Measurements from ENCODE around the gene MEIS3. TPM values are rescaled to one million over a fixed set of nuclear protein-coding genes. Genes with fewer than 3 reads are reported as not detected.
A peak's percentile ranks its signal among the peaks of the same experiment; 100 is the strongest.
"Not testable (repeated sequence)": the region's sequence is repeated elsewhere in the genome, so short reads cannot be mapped to it uniquely, and the experiment has no call there.

MEIS3 gene
- total RNA-seq, 1 donor: under 0.01 TPM

- DNase-seq (ENCODE audit: low read depth in 2 of 3, low spot score in 2 of 3): no peak
These were observed 1.3 kb downstream of the MEIS3 start for GRCh38 chr19:47417746-47418691.

GRCh38 chr19:47417107-47417745 lies 2.1 kb downstream of the MEIS3 start:
- DNase-seq (ENCODE audit: low read depth in 2 of 3, low spot score in 2 of 3): no peak

GRCh38 chr19:47416643-47416985 lies 2.7 kb downstream of the MEIS3 start:
- no peak for DNase-seq (ENCODE audit: low read depth in 2 of 3, low spot score in 2 of 3)

DNA sequence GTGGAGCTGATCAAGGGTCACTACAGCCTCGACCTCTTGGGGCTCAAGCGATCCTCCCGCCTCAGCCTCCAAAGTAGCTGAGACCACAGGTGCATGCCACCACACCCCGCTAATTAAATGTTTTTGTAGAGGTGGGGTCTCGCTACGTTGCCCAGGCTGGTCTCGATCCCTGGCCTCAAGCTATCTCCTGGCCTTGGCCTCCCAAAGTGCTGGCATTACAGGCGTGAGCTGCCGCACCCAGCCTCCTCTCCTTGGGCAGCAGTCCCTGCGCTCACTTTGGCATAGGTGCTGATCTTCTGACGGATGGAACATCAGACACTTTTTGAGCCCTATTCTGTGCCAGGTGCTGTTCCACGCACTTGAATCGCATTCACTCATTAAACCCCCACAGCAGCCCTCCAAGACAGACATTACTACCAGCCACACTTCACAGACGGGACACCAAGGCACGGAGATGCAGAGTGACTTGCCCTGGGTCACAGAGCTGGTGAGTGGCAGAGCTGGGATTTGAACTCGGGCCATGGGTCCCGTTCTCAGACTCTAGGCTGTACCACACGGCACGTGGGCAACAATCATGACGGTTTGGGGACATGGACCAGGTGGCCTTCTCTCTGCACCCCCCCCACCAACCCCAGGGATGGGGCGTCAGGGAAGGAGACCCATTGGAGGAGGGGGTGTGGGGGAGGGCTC lies 3.2 kb downstream of the MEIS3 start:
- DNase-seq (ENCODE audit: low read depth in 2 of 3, low spot score in 2 of 3): no peak

DNA sequence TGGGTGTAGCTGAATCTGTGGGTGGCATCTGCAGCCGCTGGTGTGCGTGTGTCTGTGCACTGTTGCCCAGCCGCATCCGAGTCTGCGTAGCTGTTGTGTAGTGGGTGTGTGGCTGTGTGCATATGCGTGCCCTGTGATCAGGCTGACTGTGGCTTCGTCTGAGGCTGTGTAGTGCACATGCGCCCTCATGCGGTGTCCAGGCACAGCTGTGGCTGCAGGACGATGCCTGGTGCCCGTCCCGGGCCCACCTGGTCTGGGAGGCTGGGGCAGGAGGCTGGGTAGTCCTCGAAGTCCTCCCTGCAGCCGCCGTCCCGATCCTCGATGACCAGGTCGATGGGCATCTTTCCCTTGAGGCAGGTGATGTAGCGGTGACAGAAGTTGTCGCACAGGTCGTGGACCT lies 4.9 kb downstream of the MEIS3 start:
- no peak for DNase-seq (ENCODE audit: low read depth in 2 of 3, low spot score in 2 of 3)

DNA sequence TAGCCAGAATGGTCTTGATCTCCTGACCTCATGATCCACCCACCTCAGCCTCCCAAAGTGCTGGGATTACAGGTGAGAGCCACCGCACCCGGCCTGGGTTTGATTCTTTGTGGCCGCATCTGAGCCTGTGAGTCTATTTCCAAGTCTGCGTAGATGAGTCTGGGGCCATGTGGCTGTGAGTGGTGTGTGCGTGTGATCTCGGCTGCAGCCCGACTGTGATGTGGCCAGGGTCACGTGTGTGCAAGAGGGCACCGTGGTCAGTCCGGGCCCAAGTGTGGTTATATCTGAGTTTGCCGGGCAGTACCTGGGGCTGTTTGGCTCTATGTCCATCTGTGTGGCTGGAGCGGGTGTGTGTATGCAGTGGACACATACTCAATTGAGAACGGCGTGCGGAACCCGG lies 5.4 kb downstream of the MEIS3 start:
- no peak for DNase-seq (ENCODE audit: low read depth in 2 of 3, low spot score in 2 of 3)

- not testable (repeated sequence) for DNase-seq (ENCODE audit: low read depth in 2 of 3, low spot score in 2 of 3)
These were observed 7.6 kb downstream of the MEIS3 start for GRCh38 chr19:47411696-47412095.

DNA sequence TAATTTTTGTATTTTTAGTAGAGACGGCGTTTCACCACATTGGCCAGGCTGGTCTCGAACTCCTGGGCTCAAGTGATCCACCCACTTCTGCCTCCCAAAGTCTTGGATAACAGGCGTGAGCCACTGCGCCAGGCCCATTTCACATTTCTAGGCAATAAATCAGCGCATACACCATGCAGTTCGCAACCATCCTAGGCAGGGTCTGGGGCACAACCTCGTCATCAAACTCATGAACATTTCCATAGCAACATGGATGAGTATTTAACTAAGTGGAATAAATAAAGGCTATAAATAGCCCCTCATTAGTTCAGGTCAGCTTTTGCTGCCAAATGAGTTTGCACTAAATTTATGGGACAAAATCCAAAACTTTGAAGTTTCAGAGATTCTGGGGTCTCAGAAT lies 8.2 kb downstream of the MEIS3 start:
- no peak for DNase-seq (ENCODE audit: low read depth in 2 of 3, low spot score in 2 of 3)

DNA sequence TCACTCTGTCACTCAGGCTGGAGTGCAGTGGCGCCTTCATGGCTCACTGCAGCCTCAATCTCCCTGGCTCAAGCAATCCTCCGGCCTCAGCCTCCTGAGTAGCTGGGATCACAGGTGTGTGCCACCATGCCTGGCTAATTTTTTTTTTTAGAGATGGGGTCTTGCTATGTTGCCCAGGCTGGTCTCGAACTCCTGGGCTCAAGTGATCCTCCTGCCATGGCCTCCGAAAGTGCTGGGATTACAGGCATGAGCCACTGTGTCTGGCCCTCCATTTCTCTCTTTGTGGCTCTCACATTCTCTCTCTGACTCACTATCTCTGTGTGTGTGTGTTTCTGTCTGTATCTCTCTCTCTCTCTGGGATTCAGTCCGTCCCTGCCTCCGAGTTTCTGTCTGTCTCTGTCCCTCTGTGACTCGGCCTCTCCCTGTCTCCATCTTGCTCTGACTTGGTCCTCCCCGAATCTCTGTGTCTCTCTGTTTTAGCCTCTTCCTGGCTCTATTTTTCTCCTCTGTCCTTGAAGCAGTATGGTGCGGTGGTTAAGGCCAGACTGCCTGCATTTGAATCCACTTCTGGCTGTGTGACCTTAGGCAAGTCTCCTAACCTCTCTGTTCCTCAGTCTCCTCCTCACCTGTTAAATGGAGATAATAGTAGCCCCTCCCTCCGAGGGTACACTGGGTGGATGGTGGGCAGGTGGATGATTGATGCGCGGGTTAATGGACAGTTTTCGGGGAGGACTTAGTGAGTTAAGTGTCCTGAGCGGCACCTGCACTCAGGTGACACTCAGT lies 11.0 kb downstream of the MEIS3 start:
- DNase-seq (ENCODE audit: low read depth in 2 of 3, low spot score in 2 of 3): no peak

- DNase-seq (ENCODE audit: low read depth in 2 of 3, low spot score in 2 of 3): no peak
These were observed 11.9 kb downstream of the MEIS3 start for GRCh38 chr19:47407417-47407774.

- DNase-seq (ENCODE audit: low read depth in 2 of 3, low spot score in 2 of 3): peak in 1 of 3 donors; percentile 55
These were observed 12.5 kb downstream of the MEIS3 start for GRCh38 chr19:47406711-47407416.

DNA sequence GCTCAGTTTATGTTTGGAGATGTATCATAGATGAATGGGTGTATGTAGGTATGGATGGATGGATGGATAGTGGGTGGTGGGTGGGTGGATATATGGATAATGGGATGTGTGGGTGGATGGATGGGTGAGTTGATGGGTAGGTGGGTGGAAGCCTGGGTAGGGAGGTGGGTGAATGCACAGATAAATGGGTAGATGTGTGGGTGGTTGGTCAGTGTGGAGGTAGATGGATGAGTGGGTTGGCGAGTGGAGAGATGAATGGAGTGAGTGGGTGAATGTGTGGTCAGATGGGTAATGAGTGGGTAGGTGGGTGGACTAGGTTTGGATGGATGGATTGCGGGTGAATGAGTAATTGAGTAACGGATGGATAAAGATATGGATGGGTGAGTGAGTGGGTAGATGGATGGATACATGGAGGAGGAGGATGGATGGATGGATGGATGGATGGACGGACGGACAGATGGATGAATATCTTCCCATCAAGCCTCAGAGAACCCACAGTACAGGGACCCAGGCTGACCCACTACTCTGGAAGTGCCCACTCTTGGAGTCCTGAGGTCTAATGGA lies 13.4 kb downstream of the MEIS3 start:
- no peak for DNase-seq (ENCODE audit: low read depth in 2 of 3, low spot score in 2 of 3)

DNA sequence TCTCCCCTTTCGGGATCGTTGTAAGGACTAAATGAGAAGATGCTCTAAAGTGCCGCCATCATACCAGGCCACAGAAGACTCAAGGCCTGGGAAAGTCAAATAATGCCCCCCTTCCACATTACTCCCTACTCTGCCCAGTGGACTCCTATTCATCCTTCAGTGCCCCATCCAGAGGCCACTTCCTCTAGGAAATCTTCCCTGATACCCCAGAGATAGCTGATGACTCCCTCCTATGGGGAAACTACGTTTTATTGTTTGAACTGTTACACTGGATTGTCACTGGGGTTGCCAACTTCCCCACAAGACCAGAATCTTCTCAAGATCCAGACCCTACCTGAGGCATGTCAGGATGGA lies 14.2 kb downstream of the MEIS3 start:
- no peak for DNase-seq (ENCODE audit: low read depth in 2 of 3, low spot score in 2 of 3)

GRCh38 chr19:47404334-47405196 lies 14.8 kb downstream of the MEIS3 start:
- no peak for DNase-seq (ENCODE audit: low read depth in 2 of 3, low spot score in 2 of 3)

- no peak for DNase-seq (ENCODE audit: low read depth in 2 of 3, low spot score in 2 of 3)
These were observed 16.8 kb downstream of the MEIS3 start for GRCh38 chr19:47402504-47402903.

DNA sequence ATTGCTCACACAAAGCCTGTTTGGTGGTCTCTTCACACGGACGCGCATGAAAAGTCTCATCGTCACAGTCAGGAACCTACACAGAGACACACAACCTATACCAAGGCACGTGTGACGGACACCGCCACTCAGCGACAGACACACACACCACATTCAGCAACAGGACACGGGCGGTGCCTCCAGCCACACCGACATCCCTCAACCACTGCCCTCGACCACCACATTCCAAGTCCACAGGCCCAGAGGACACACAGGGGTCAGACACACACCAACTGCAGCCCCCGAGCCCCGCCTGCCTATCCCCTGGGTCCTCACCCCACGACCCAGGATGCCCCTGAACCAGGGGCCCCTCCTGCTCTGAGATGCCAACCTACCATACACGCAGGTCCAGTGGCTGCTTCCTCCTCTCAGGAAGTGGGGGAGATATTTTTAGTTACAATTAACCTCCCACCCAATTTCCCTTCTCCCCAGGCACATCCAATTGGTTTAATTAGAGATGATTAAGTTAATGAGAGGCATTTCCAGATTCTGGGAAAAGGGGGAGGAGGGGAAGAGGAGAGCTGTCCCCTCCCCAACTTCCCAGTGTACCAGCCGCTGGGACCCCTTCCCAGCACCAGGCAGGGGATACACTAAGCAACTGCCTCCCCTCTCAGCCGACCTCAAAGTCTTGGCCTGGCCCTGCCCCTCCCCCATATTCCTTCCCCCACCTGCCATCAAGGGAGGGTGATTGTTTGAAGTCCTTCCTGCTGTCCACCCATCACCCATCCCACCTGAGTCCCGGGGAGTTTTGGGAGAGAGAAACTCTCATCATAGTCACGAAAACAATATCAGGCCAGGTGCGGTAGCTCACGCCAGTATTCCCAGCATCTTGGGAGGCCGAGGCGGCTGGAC lies 20.4 kb downstream of the MEIS3 start:
- no peak for DNase-seq (ENCODE audit: low read depth in 2 of 3, low spot score in 2 of 3)

- DNase-seq (ENCODE audit: low read depth in 2 of 3, low spot score in 2 of 3): peak; percentile 58 to 84 (median 68)
These were observed 27.7 kb downstream of the MEIS3 start for GRCh38 chr19:47391510-47392223.

Data from hematopoietic multipotent progenitor cell (in vitro differentiated cells).